Upper lobe of left lung (tissue), 6 donors: ENCODE results near the gene TFF1. TPM values are rescaled to one million over a fixed set of nuclear protein-coding genes. Genes with fewer than 3 reads are reported as not detected.
A peak's percentile ranks its signal among the peaks of the same experiment; 100 is the strongest.

Experiments used
- ATAC-seq, 2 donors: fragments of 200-7000 bp; cut with Tn5 transposase; one replicate each; pipeline ENCODE4 v1.9.1; 2022; ENCODE audit warnings: mild to moderate bottlenecking in 2 of 2, moderate library complexity in 2 of 2; ENCODE audit not compliant: low FRiP score in 2 of 2
- DNase-seq, 2 donors: peaks; one replicate each; pipeline ENCODE4 v3.0.0-alpha.2; 2019 to 2020
- H3K27ac ChIP-seq, 4 donors: fragments of 200-600 bp; sonication (generic); one replicate each; pipeline ENCODE4 v1.5.1; 2016 to 2019
- H3K27me3 ChIP-seq, 4 donors: fragments of 200-600 bp; sonication (generic); one replicate each; pipeline ENCODE4 v1.5.1; 2017 to 2019
- H3K36me3 ChIP-seq, 4 donors: fragments of 200-600 bp; sonication (generic); one replicate each; pipeline ENCODE4 v1.5.1; 2016 to 2019
- H3K4me1 ChIP-seq, 4 donors: fragments of 200-600 bp; sonication (generic); one replicate each; pipeline ENCODE4 v1.5.1; 2018 to 2019
- H3K4me3 ChIP-seq, 4 donors: fragments of 200-600 bp; sonication (generic); one replicate each; pipeline ENCODE4 v1.5.1; 2017 to 2019; ENCODE audit warnings: mild to moderate bottlenecking in 2 of 4, moderate library complexity in 1 of 4
- H3K9me3 ChIP-seq, 4 donors: fragments of 200-600 bp; sonication (generic); one replicate each; pipeline ENCODE4 v1.5.1; 2018 to 2019
- EP300 ChIP-seq, 4 donors: sonication (generic); formaldehyde crosslinking; IDR thresholded peaks; one replicate each; pipeline ENCODE4 v1.5.1; 2017; ENCODE audit warnings: antibody characterized with exemption in 4 of 4, control low read depth in 2 of 4
- POLR2A ChIP-seq, 4 donors: fragments of 450-650 bp; IDR thresholded peaks; one replicate each; pipeline ENCODE4 v1.5.1; 2016 to 2017; ENCODE audit warnings: antibody characterized with exemption in 4 of 4, mild to moderate bottlenecking in 2 of 4
- WGBS, 2 donors: methylation state at CpG; one replicate each; pipeline ENCODE4 v1.1.5; 2017 to 2018; 5-methylcytosine and 5-hydroxymethylcytosine counted together
- total RNA-seq, 6 donors: library from RNA; depleted of rRNA in 4 of 6; stranded (reverse); fragments of >200 nt in 4 of 6; gene quantifications; one replicate each; pipeline versions ENCODE4 v1.1.0 to v1.2.1, GENCODE V29; 2016 to 2021
- donor health status: DM: no; HTN: no; CAD: no; lungs with moderate emphysema.
- donor health status: DM: no; HTN: yes; CAD: no; lungs with severe emphysema.

Gene TFF1
- total RNA-seq, 6 donors from 2014 or later: 0.72 to 0.84 TPM; not detected in 4

GRCh38 chr21:42312626-42313104 is 53.7 kb downstream of the TFF1 start:
- Histone ChIP-seq H3K4me3 (no peak overlapping the region), H3K27me3 (no peaks in the 10 kb centered on the region), H3K36me3 (no peaks in the 10 kb centered on the region), H3K9me3 (no peaks in the 10 kb centered on the region), H3K27ac (no peak overlapping the region), H3K4me1 (peaks cover 14 to 25% (median 19%) of the 10 kb centered on the region in 4 donors)
- DNase-seq (peak in 1 of 2 donors; percentile 51), ATAC-seq (no peak)
- WGBS, 2 donors: 74 to 77% methylated on average over 7 to 10 of the region's 16 CpGs
- no peak for TF ChIP-seq POLR2A (IDR thresholded peaks at IDR 0.05)
- no peak for TF ChIP-seq EP300 (IDR thresholded peaks at IDR 0.05)

Other genes starting within 250 kb of the TFF1 start
- 100 to 1,000 TPM in 2 of 6 donors, 10 to 100 TPM in 4; 56.7 to 130 (median 79.8) TPM for gene ABCG1, start 147.4 kb downstream of the TFF1 start, total RNA-seq
- gene TFF3, start 51.1 kb downstream of the TFF1 start, total RNA-seq: 10 to 100 TPM in 5 of 6 donors, 1 to 10 TPM in 1; 5.9 to 21.5 (median 18.2) TPM
- not detected for gene TFF2, start 15.5 kb downstream of the TFF1 start, total RNA-seq
- 10 to 100 TPM in 1 of 6 donors, 1 to 10 TPM in 5; 3.5 to 12.5 (median 5.8) TPM for gene TMPRSS3, start 29.5 kb upstream of the TFF1 start, total RNA-seq
- 1 to 10 TPM in 5 of 6 donors, not detected in 1; 1.4 to 7.3 (median 2.9) TPM for gene UBASH3A, start 37.4 kb upstream of the TFF1 start, total RNA-seq
- 10 to 100 TPM in 5 of 6 donors, under 1 TPM in 1; 0.46 to 68.4 (median 13.4) TPM for gene RSPH1, start 129.7 kb upstream of the TFF1 start, total RNA-seq
- 10 to 100 TPM; 20.8 to 70.2 (median 36.8) TPM for gene SLC37A1, start 147.3 kb upstream of the TFF1 start, total RNA-seq